Type B pancreatic cell (in vitro differentiated cells): ENCODE data around the gene HELZ. TPM values are rescaled to one million over a fixed set of nuclear protein-coding genes. Genes with fewer than 3 reads are reported as not detected.
A peak's percentile ranks its signal among the peaks of the same experiment; 100 is the strongest.

ENCODE experiments used
- DNase-seq: peaks from one replicate; pipeline ENCODE4 v3.0.0; 2021; ENCODE audit warnings: mixed read lengths; ENCODE audit not compliant: unreplicated experiment; ENCODE audit errors: extremely low spot score
- H3K27ac Mint-ChIP-seq: 2 replicates; pipeline ENCODE4 v1.8.0; 2021; ENCODE audit warnings: mild to moderate bottlenecking, mixed read lengths
- H3K27me3 Mint-ChIP-seq: 2 replicates; pipeline ENCODE4 v1.8.0; 2021; ENCODE audit warnings: mixed read lengths
- H3K36me3 Mint-ChIP-seq: 2 replicates; pipeline ENCODE4 v1.8.0; 2021; ENCODE audit warnings: mixed read lengths
- H3K4me1 Mint-ChIP-seq: one replicate; pipeline ENCODE4 v1.8.0; 2021; ENCODE audit warnings: mixed read lengths; ENCODE audit not compliant: unreplicated experiment
- H3K4me3 Mint-ChIP-seq: 2 replicates; pipeline ENCODE4 v1.8.0; 2021; ENCODE audit warnings: mild to moderate bottlenecking, mixed read lengths
- H3K9me3 Mint-ChIP-seq: 2 replicates; pipeline ENCODE4 v1.8.0; 2021; ENCODE audit warnings: mixed read lengths
- total RNA-seq: library from RNA; stranded (reverse); gene quantifications from 2 replicates; pipeline ENCODE4 v1.2.1, GENCODE V29; 2021; ENCODE audit warnings: low replicate concordance
- TF ChIP-seq, protein P1 (sequence below): fragments of 200-600 bp; sonication (generic); conservative IDR thresholded peaks from 2 replicates; pipeline ENCODE4 v1.5.0; 2021; ENCODE audit warnings: antibody characterized with exemption, mild to moderate bottlenecking

The HELZ gene
- total RNA-seq, 1 donor from 2014 or later, result 55.1 TPM

- H3K9me3 Mint-ChIP-seq, result no peaks in the 10 kb centered on the region
- no peak overlapping the region for H3K4me3 Mint-ChIP-seq
- no peak for DNase-seq
- no peaks in the 10 kb centered on the region for H3K27me3 Mint-ChIP-seq
- peaks cover 13% of the 10 kb centered on the region for H3K4me1 Mint-ChIP-seq
- TF ChIP-seq, protein P1, sequence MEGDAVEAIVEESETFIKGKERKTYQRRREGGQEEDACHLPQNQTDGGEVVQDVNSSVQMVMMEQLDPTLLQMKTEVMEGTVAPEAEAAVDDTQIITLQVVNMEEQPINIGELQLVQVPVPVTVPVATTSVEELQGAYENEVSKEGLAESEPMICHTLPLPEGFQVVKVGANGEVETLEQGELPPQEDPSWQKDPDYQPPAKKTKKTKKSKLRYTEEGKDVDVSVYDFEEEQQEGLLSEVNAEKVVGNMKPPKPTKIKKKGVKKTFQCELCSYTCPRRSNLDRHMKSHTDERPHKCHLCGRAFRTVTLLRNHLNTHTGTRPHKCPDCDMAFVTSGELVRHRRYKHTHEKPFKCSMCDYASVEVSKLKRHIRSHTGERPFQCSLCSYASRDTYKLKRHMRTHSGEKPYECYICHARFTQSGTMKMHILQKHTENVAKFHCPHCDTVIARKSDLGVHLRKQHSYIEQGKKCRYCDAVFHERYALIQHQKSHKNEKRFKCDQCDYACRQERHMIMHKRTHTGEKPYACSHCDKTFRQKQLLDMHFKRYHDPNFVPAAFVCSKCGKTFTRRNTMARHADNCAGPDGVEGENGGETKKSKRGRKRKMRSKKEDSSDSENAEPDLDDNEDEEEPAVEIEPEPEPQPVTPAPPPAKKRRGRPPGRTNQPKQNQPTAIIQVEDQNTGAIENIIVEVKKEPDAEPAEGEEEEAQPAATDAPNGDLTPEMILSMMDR, result no peak
- no peak overlapping the region for H3K27ac Mint-ChIP-seq
- H3K36me3 Mint-ChIP-seq, result peaks cover 12% of the 10 kb centered on the region
Observed at GRCh38 chr17:67078292-67078691, 166.7 kb downstream of the HELZ start.

DNA sequence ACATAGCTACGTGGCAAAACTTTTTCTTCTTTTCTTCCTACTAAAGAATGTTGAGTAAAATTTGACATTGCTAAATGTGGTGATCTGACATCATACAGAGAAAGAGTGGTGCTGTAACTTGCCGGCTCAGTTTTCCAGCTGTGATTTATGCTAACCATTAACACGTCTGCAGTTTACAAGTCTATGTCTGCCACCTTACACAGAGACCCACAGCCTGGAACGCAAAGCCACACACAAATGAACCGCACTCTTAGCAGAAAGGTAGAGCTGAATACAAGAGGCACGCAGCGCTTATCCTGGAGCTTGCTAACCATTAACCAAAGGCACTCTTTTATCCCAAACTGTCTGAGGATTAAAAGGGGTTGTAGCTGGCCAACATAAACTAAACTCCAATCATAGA is 168.7 kb downstream of the HELZ start:
- Mint-ChIP-seq H3K27me3 (no peaks in the 10 kb centered on the region), H3K9me3 (no peaks in the 10 kb centered on the region), H3K4me3 (peak overlapping the region; percentile 58), H3K36me3 (peaks cover 12% of the 10 kb centered on the region), H3K27ac (peak overlapping the region; percentile 52), H3K4me1 (peaks cover 17% of the 10 kb centered on the region)
- no peak for DNase-seq
- TF ChIP-seq, protein P1, result no peak

DNA sequence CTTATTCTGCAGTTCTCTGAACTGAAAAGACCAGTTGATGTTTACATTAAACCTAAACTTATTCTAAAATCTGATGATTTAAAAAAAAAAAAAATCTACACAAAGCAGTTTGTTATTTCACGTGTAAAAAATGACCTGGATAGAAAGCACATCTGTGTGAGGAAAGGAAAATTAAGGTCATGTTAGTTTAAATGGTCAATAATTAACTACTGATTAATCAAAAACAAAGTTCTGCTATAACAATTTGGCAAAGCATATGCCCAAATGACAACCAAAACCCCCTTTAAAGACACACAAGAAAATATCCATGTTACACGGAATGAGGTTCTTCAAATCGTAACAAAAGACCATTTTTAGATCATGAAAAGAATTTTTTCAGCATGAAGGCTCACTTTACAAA is 170.2 kb downstream of the HELZ start:
- H3K9me3 Mint-ChIP-seq, result no peaks in the 10 kb centered on the region
- TF ChIP-seq, protein P1, result no peak
- peaks cover 19% of the 10 kb centered on the region for H3K4me1 Mint-ChIP-seq
- peaks cover 7% of the 10 kb centered on the region for H3K36me3 Mint-ChIP-seq
- no peaks in the 10 kb centered on the region for H3K27me3 Mint-ChIP-seq
- no peak overlapping the region for H3K4me3 Mint-ChIP-seq
- no peak for DNase-seq
- no peak overlapping the region for H3K27ac Mint-ChIP-seq

DNA sequence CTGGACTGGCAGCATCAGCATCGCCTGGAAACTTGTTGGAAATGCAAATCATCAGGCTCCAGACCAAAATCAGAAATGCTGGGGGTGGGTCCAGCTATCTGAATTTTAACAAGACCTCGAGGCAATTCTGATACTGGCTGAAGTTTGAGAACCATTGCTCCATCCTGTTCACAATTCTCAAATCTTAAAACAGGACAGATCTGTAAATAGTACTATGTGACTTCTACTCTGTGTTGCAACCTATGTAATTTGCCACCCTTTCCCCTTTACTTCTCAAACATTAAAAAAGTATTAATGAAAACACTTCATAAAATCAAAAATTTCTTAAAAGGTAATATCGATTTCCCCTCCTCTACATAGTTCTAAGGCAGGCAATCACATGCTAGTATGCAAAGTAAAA is 172.1 kb downstream of the HELZ start:
- Mint-ChIP-seq H3K4me3 (no peak overlapping the region), H3K4me1 (peaks cover 19% of the 10 kb centered on the region), H3K27ac (no peak overlapping the region), H3K9me3 (no peaks in the 10 kb centered on the region), H3K27me3 (no peaks in the 10 kb centered on the region), H3K36me3 (no peaks in the 10 kb centered on the region)
- no peak for DNase-seq
- TF ChIP-seq, protein P1, result no peak

DNA sequence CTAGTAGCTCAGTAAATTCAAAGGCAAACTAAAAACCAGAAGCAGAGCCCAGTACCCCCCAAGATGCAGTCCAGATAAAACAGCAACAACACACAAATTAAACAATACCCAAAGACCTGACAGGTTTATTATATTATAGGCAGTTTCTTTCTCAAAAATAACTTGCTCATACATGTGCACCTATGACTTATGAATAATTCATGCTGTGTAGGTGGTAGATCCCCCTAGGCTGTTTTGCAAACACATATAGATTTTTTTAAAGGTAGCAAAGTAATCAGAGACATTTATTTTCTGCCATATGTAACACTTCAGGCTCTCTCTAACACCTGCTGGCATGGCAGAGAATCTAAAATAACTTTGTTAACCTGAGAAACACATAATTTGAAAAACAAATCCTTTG is 173.4 kb downstream of the HELZ start:
- H3K9me3 Mint-ChIP-seq, result no peaks in the 10 kb centered on the region
- DNase-seq, result no peak
- H3K4me3 Mint-ChIP-seq, result no peak overlapping the region
- no peaks in the 10 kb centered on the region for H3K27me3 Mint-ChIP-seq
- peaks cover 19% of the 10 kb centered on the region for H3K4me1 Mint-ChIP-seq
- TF ChIP-seq, protein P1, result no peak
- no peak overlapping the region for H3K27ac Mint-ChIP-seq
- H3K36me3 Mint-ChIP-seq, result no peaks in the 10 kb centered on the region

- H3K4me1 Mint-ChIP-seq, result peaks cover 7% of the 10 kb centered on the region
- no peaks in the 10 kb centered on the region for H3K9me3 Mint-ChIP-seq
- H3K4me3 Mint-ChIP-seq, result no peak overlapping the region
- TF ChIP-seq, protein P1, result no peak
- no peak overlapping the region for H3K27ac Mint-ChIP-seq
- DNase-seq, result no peak
- H3K36me3 Mint-ChIP-seq, result no peaks in the 10 kb centered on the region
- no peaks in the 10 kb centered on the region for H3K27me3 Mint-ChIP-seq
Observed at GRCh38 chr17:67069603-67070136, 175.3 kb downstream of the HELZ start.
